HCT116 (cell line): ENCODE data around the gene PIM3.

Experiments
- CBX3 ChIP-seq: IDR thresholded peaks from 2 replicates; pipeline ENCODE4 v1.6.1; 2012; ENCODE audit warnings: low read depth
- EZH2phosphoT487 ChIP-seq: fragments of 200-600 bp; IDR thresholded peaks from 2 replicates; pipeline ENCODE4 v1.6.1; 2018; ENCODE audit warnings: antibody characterized with exemption, borderline replicate concordance
- MAX ChIP-seq: IDR thresholded peaks from 2 replicates; pipeline ENCODE4 v1.6.1; 2012
- SP1 ChIP-seq: IDR thresholded peaks from 2 replicates; pipeline ENCODE4 v1.6.1; 2012; ENCODE audit warnings: low read depth
- TF ChIP-seq, protein P1 (sequence below), 3 experiments: fragments of 200-600 bp in 1 of 3; sonication (generic) in 1 of 3; IDR thresholded peaks in 2 of 3; conservative IDR thresholded peaks in 1 of 3; 2 replicates each; pipeline ENCODE4 v1.5.1; 2012 to 2017; ENCODE audit warnings: low read depth in 2 of 3, low read length in 2 of 3, antibody characterized with exemption in 1 of 3, borderline replicate concordance in 1 of 3, control low read depth in 1 of 3, mild to moderate bottlenecking in 1 of 3, mixed read lengths in 1 of 3, mixed run types in 1 of 3, moderate library complexity in 1 of 3; ENCODE audit not compliant: insufficient read depth in 1 of 3

DNA sequence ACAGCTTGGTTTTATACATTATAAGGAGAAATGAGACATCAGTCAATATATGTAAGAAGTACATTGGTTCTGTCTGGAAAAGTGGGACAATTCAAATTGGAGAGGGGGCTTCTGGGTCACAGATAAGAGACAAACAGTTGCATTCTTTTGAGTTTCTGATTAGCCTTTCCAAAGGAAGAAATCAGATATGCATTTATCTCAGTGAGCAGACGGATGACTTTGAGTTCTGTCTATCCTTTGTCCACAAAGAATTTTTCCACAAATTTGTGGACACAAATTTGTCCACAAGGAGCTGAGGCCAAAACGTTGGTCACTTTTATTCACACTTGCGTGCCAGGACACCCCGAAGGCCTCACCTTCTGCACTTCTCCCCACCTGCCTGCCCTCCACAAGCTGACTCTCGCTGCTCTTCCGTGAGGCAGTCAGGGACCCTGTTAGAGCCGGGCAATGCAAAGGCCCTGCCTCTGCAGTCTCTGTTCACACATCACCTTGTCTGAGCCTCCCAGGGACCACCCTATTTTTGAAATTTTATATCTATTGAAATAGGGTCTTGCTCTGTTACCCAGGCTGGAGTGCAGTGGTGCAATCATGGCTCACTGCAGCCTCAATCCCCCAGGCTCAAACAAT lies 31.4 kb downstream of the PIM3 start:
- TF ChIP-seq, protein P1, sequence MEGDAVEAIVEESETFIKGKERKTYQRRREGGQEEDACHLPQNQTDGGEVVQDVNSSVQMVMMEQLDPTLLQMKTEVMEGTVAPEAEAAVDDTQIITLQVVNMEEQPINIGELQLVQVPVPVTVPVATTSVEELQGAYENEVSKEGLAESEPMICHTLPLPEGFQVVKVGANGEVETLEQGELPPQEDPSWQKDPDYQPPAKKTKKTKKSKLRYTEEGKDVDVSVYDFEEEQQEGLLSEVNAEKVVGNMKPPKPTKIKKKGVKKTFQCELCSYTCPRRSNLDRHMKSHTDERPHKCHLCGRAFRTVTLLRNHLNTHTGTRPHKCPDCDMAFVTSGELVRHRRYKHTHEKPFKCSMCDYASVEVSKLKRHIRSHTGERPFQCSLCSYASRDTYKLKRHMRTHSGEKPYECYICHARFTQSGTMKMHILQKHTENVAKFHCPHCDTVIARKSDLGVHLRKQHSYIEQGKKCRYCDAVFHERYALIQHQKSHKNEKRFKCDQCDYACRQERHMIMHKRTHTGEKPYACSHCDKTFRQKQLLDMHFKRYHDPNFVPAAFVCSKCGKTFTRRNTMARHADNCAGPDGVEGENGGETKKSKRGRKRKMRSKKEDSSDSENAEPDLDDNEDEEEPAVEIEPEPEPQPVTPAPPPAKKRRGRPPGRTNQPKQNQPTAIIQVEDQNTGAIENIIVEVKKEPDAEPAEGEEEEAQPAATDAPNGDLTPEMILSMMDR (IDR thresholded peaks at IDR 0.05 in 2 of 3, conservative IDR thresholded peaks at IDR 0.05 in 1 of 3; ENCODE audit: borderline replicate concordance in 1 of 3, insufficient read depth in 1 of 3, low read depth in 2 of 3, low read length in 2 of 3) = no peak
- TF ChIP-seq SP1 (no peak), EZH2phosphoT487 (no peak), MAX (no peak), CBX3 (no peak)
